Fibroblast of mammary gland (primary cell): ENCODE data around the gene JAKMIP1.

ENCODE experiments used
- DNase-seq: peaks from one replicate; pipeline ENCODE4 v3.0.0-alpha.2; 2010; ENCODE audit warnings: low read depth
- H3K4me3 ChIP-seq: 2 replicates; pipeline ENCODE4 v1.5.1; 2011; ENCODE audit warnings: low read depth, mild to moderate bottlenecking, low read length, moderate library complexity; ENCODE audit not compliant: control insufficient read depth
- CTCF ChIP-seq: conservative IDR thresholded peaks from 2 replicates; pipeline ENCODE4 v1.5.1; 2011; ENCODE audit warnings: low read depth, low read length, inconsistent platforms; ENCODE audit not compliant: control insufficient read depth, insufficient read depth

Gene JAKMIP1

GRCh38 chr4:6197433-6198174 is 2.7 kb downstream of the JAKMIP1 start:
- DNase-seq, result no peak
- H3K4me3 ChIP-seq, result no peak overlapping the region
- no peak for TF ChIP-seq CTCF

GRCh38 chr4:6196871-6197270 is 3.5 kb downstream of the JAKMIP1 start:
- TF ChIP-seq CTCF, result no peak
- DNase-seq, result no peak

GRCh38 chr4:6196324-6196723 is 4.0 kb downstream of the JAKMIP1 start:
- DNase-seq, result no peak
- no peak overlapping the region for H3K4me3 ChIP-seq
- no peak for TF ChIP-seq CTCF

More at GRCh38 chr4:6196871-6197270, 3.5 kb downstream of the JAKMIP1 start:
- no peak overlapping the region for H3K4me3 ChIP-seq

- no peak for TF ChIP-seq CTCF
- no peak overlapping the region for H3K4me3 ChIP-seq
- DNase-seq, result no peak
Measured at GRCh38 chr4:6195602-6196319, 4.6 kb downstream of the JAKMIP1 start.

GRCh38 chr4:6194458-6195195 is 5.7 kb downstream of the JAKMIP1 start:
- DNase-seq, result no peak
- H3K4me3 ChIP-seq, result no peak overlapping the region
- TF ChIP-seq CTCF, result no peak

GRCh38 chr4:6193399-6193798 is 7.0 kb downstream of the JAKMIP1 start:
- no peak for DNase-seq
- H3K4me3 ChIP-seq, result no peak overlapping the region
- no peak for TF ChIP-seq CTCF
